Chondrocyte (in vitro differentiated cells): Measurements from ENCODE around the gene TMEM234. TPM values are rescaled to one million over a fixed set of nuclear protein-coding genes. Genes with fewer than 3 reads are reported as not detected.

ENCODE experiments used
- DNase-seq: peaks from one replicate; pipeline ENCODE4 v3.0.0; 2021; ENCODE audit warnings: mixed read lengths, low spot score
- H3K27ac Mint-ChIP-seq: one replicate; pipeline ENCODE4 v1.8.0; 2021; ENCODE audit warnings: mild to moderate bottlenecking, moderate library complexity, mixed read lengths; ENCODE audit not compliant: unreplicated experiment
- H3K27me3 Mint-ChIP-seq: 2 replicates; pipeline ENCODE4 v1.8.0; 2021; ENCODE audit warnings: low read depth, mixed read lengths
- H3K36me3 Mint-ChIP-seq: 2 replicates; pipeline ENCODE4 v1.8.0; 2021; ENCODE audit warnings: low read depth, mixed read lengths
- H3K4me1 Mint-ChIP-seq: 2 replicates; pipeline ENCODE4 v1.8.0; 2021; ENCODE audit warnings: low read depth, mild to moderate bottlenecking, mixed read lengths
- H3K4me3 Mint-ChIP-seq: one replicate; pipeline ENCODE4 v1.8.0; 2021; ENCODE audit warnings: mild to moderate bottlenecking, moderate library complexity, mixed read lengths; ENCODE audit not compliant: unreplicated experiment
- H3K9me3 Mint-ChIP-seq: 2 replicates; pipeline ENCODE4 v1.8.0; 2021; ENCODE audit warnings: low read depth, mixed read lengths
- CTCF ChIP-seq: fragments of 200-600 bp; sonication (generic); IDR thresholded peaks from 2 replicates; pipeline ENCODE4 v1.5.0; 2021; ENCODE audit warnings: antibody characterized with exemption, mild to moderate bottlenecking, moderate library complexity
- total RNA-seq: library from RNA; stranded (reverse); gene quantifications from 3 replicates; pipeline ENCODE4 v1.2.1, GENCODE V29; 2021

Gene TMEM234
- total RNA-seq, 1 donor from 2014 or later = 22.8 TPM

- DNase-seq = no peak
- no peak overlapping the region for H3K27ac Mint-ChIP-seq
- H3K27me3 Mint-ChIP-seq = no peaks in the 10 kb centered on the region
- peaks cover 42% of the 10 kb centered on the region for H3K36me3 Mint-ChIP-seq
- no peak for TF ChIP-seq CTCF
- peaks cover 54% of the 10 kb centered on the region for H3K4me1 Mint-ChIP-seq
- no peak overlapping the region for H3K4me3 Mint-ChIP-seq
- H3K9me3 Mint-ChIP-seq = no peaks in the 10 kb centered on the region
Observed at GRCh38 chr1:32184650-32185049, 37.5 kb downstream of the TMEM234 start.

GRCh38 chr1:32182060-32182459 lies 40.1 kb downstream of the TMEM234 start:
- peaks cover 55% of the 10 kb centered on the region for H3K4me1 Mint-ChIP-seq
- no peak for TF ChIP-seq CTCF
- DNase-seq = no peak
- peaks cover 33% of the 10 kb centered on the region for H3K36me3 Mint-ChIP-seq
- H3K9me3 Mint-ChIP-seq = no peaks in the 10 kb centered on the region
- H3K27me3 Mint-ChIP-seq = no peaks in the 10 kb centered on the region
- H3K27ac Mint-ChIP-seq = peak overlapping the region; percentile 41
- H3K4me3 Mint-ChIP-seq = peak overlapping the region; percentile 95

- no peak for DNase-seq
- Mint-ChIP-seq H3K27me3 (no peaks in the 10 kb centered on the region), H3K4me3 (peak overlapping the region; percentile 95), H3K36me3 (peaks cover 32% of the 10 kb centered on the region), H3K4me1 (peaks cover 54% of the 10 kb centered on the region), H3K27ac (peak overlapping the region; percentile 99), H3K9me3 (no peaks in the 10 kb centered on the region)
- TF ChIP-seq CTCF = no peak
Observed at GRCh38 chr1:32181563-32181962, 40.6 kb downstream of the TMEM234 start.

GRCh38 chr1:32181065-32181464 lies 41.1 kb downstream of the TMEM234 start:
- Mint-ChIP-seq H3K4me3 (peak overlapping the region; percentile 95), H3K9me3 (no peaks in the 10 kb centered on the region), H3K36me3 (peaks cover 27% of the 10 kb centered on the region), H3K27ac (peak overlapping the region; percentile 99), H3K4me1 (peaks cover 49% of the 10 kb centered on the region), H3K27me3 (no peaks in the 10 kb centered on the region)
- no peak for TF ChIP-seq CTCF
- DNase-seq = no peak

GRCh38 chr1:32180186-32181060 lies 41.7 kb downstream of the TMEM234 start:
- peak overlapping the region; percentile 95 for H3K4me3 Mint-ChIP-seq
- H3K27ac Mint-ChIP-seq = peak overlapping the region; percentile 99
- peaks cover 46% of the 10 kb centered on the region for H3K4me1 Mint-ChIP-seq
- peaks cover 26% of the 10 kb centered on the region for H3K36me3 Mint-ChIP-seq
- no peaks in the 10 kb centered on the region for H3K27me3 Mint-ChIP-seq
- TF ChIP-seq CTCF = peak; percentile 53
- no peak for DNase-seq
- no peaks in the 10 kb centered on the region for H3K9me3 Mint-ChIP-seq
